H9 (cell line): Measurements from ENCODE around the gene OR2T10. TPM values are rescaled to one million over a fixed set of nuclear protein-coding genes. Genes with fewer than 3 reads are reported as not detected.

Experiments used
- DNase-seq: peaks from one replicate; pipeline ENCODE4 v3.0.0-alpha.2; 2017
- H2AFZ ChIP-seq: one replicate; pipeline ENCODE4 v1.6.1; 2013; ENCODE audit warnings: mild to moderate bottlenecking, low read length, control low read depth, moderate library complexity
- H2AK5ac ChIP-seq: 2 replicates; pipeline ENCODE4 v1.6.1; 2013; ENCODE audit warnings: low read length, control low read depth, mixed read lengths; ENCODE audit not compliant: insufficient read length
- H2BK120ac ChIP-seq: one replicate; pipeline ENCODE4 v1.6.1; 2013; ENCODE audit warnings: low read depth, mild to moderate bottlenecking, low read length, control low read depth, inconsistent platforms; ENCODE audit not compliant: poor library complexity, severe bottlenecking
- H2BK12ac ChIP-seq: 2 replicates; pipeline ENCODE4 v1.6.1; 2013; ENCODE audit warnings: low read length, control low read depth, mixed read lengths, low read depth; ENCODE audit not compliant: insufficient read length
- H2BK15ac ChIP-seq: 2 replicates; pipeline ENCODE4 v1.6.1; 2013; ENCODE audit warnings: low read depth, low read length, control low read depth
- H2BK20ac ChIP-seq: one replicate; pipeline ENCODE4 v1.6.1; 2013; ENCODE audit warnings: low read depth, mild to moderate bottlenecking, low read length, control low read depth, inconsistent platforms; ENCODE audit not compliant: poor library complexity, severe bottlenecking
- H2BK5ac ChIP-seq: 2 replicates; pipeline ENCODE4 v1.6.1; 2013; ENCODE audit warnings: low read length, control low read depth, mixed read lengths; ENCODE audit not compliant: insufficient read length
- H3K14ac ChIP-seq: 2 replicates; pipeline ENCODE4 v1.6.1; 2013; ENCODE audit warnings: low read length, control low read depth; ENCODE audit not compliant: insufficient read depth
- H3K18ac ChIP-seq: 2 replicates; pipeline ENCODE4 v1.6.1; 2013; ENCODE audit warnings: low read depth, mild to moderate bottlenecking, mixed read lengths, low read length, control low read depth; ENCODE audit not compliant: insufficient read length
- H3K23ac ChIP-seq: 2 replicates; pipeline ENCODE4 v1.6.1; 2013; ENCODE audit warnings: low read length, control low read depth, mixed read lengths, low read depth; ENCODE audit not compliant: insufficient read length
- H3K23me2 ChIP-seq: 2 replicates; pipeline ENCODE4 v1.6.1; 2013; ENCODE audit warnings: low read depth, mild to moderate bottlenecking, mixed read lengths, low read length, control low read depth; ENCODE audit not compliant: insufficient read length, poor library complexity, severe bottlenecking
- H3K27ac ChIP-seq: 2 replicates; pipeline ENCODE4 v1.5.1; 2013; ENCODE audit warnings: low read length, control low read depth, mixed read lengths, low read depth; ENCODE audit not compliant: insufficient read length
- H3K27me3 ChIP-seq: 2 replicates; pipeline ENCODE4 v1.6.1; 2013; ENCODE audit warnings: low read length, control low read depth, inconsistent platforms; ENCODE audit not compliant: insufficient read depth
- H3K4ac ChIP-seq: 2 replicates; pipeline ENCODE4 v1.6.1; 2013; ENCODE audit warnings: low read depth, mild to moderate bottlenecking, control low read depth, inconsistent platforms, low read length, moderate library complexity
- H3K4me1 ChIP-seq: 2 replicates; pipeline ENCODE4 v1.6.1; 2013; ENCODE audit warnings: low read length, control low read depth, inconsistent platforms; ENCODE audit not compliant: insufficient read depth
- H3K4me2 ChIP-seq: 2 replicates; pipeline ENCODE4 v1.6.1; 2013; ENCODE audit warnings: low read length, control low read depth, mixed read lengths; ENCODE audit not compliant: insufficient read length, insufficient read depth
- H3K56ac ChIP-seq: 2 replicates; pipeline ENCODE4 v1.6.1; 2013; ENCODE audit warnings: low read depth, mild to moderate bottlenecking, mixed read lengths, low read length, control low read depth; ENCODE audit not compliant: insufficient read length
- H3K79me1 ChIP-seq: 2 replicates; pipeline ENCODE4 v1.6.1; 2013; ENCODE audit warnings: low read depth, mild to moderate bottlenecking, moderate library complexity, low read length, control low read depth, inconsistent platforms; ENCODE audit not compliant: insufficient read depth, poor library complexity, severe bottlenecking
- H3K79me2 ChIP-seq: 2 replicates; pipeline ENCODE4 v1.6.1; 2013; ENCODE audit warnings: low read length, control low read depth, inconsistent platforms; ENCODE audit not compliant: insufficient read depth
- H3K9ac ChIP-seq: 2 replicates; pipeline ENCODE4 v1.6.1; 2013; ENCODE audit warnings: low read length, control low read depth, mixed read lengths; ENCODE audit not compliant: insufficient read length; ENCODE audit errors: extremely low read depth
- H3K9me3 ChIP-seq: one replicate; pipeline ENCODE4 v1.6.1; 2013; ENCODE audit warnings: low read depth, low read length, inconsistent platforms; ENCODE audit not compliant: control insufficient read depth
- H3T11ph ChIP-seq: one replicate; pipeline ENCODE4 v1.6.1; 2013; ENCODE audit warnings: mild to moderate bottlenecking, low read length, control low read depth, inconsistent platforms
- H4K20me1 ChIP-seq: one replicate; pipeline ENCODE4 v1.6.1; 2013; ENCODE audit not compliant: control insufficient read depth, insufficient read length, insufficient read depth
- H4K5ac ChIP-seq: 2 replicates; pipeline ENCODE4 v1.6.1; 2013; ENCODE audit warnings: low read depth, mild to moderate bottlenecking, mixed read lengths, low read length, control low read depth; ENCODE audit not compliant: insufficient read length
- H4K8ac ChIP-seq: replicated peaks from 2 replicates; pipeline ENCODE4 v1.6.1; 2013; ENCODE audit warnings: low read length, control low read depth, mixed read lengths, low read depth; ENCODE audit not compliant: insufficient read length
- H4K91ac ChIP-seq: 2 replicates; pipeline ENCODE4 v1.6.1; 2013; ENCODE audit warnings: low read depth, mild to moderate bottlenecking, moderate library complexity, mixed read lengths, low read length, control low read depth; ENCODE audit not compliant: insufficient read length
- H3K27ac Mint-ChIP-seq, 3 experiments: 2 replicates in 2 of 3; 3 replicates in 1 of 3; pipeline ENCODE4 v1.8.0; 2020 to 2021; ENCODE audit warnings: mixed read lengths in 3 of 3, mild to moderate bottlenecking in 1 of 3, moderate library complexity in 1 of 3
- H3K27me3 Mint-ChIP-seq: 2 replicates; pipeline ENCODE4 v1.8.0; 2021; ENCODE audit warnings: low read depth, mild to moderate bottlenecking, moderate library complexity, mixed read lengths
- H3K36me3 Mint-ChIP-seq, 3 experiments: 2 replicates in 2 of 3; 3 replicates in 1 of 3; pipeline ENCODE4 v1.8.0; 2020 to 2021; ENCODE audit warnings: low read depth in 3 of 3, mixed read lengths in 3 of 3; ENCODE audit not compliant: insufficient read depth in 1 of 3
- H3K4me1 Mint-ChIP-seq, 2 experiments: 2 replicates each; pipeline ENCODE4 v1.8.0; 2020; ENCODE audit warnings: mixed read lengths in 2 of 2
- H3K4me3 Mint-ChIP-seq, 2 experiments: 2 replicates in 1 of 2; 3 replicates in 1 of 2; pipeline ENCODE4 v1.8.0; 2020 to 2021; ENCODE audit warnings: mild to moderate bottlenecking in 2 of 2, mixed read lengths in 2 of 2, moderate library complexity in 1 of 2
- H3K9me3 Mint-ChIP-seq, 2 experiments: 2 replicates in 1 of 2; 3 replicates in 1 of 2; pipeline ENCODE4 v1.8.0; 2020; ENCODE audit warnings: mild to moderate bottlenecking in 2 of 2, mixed read lengths in 2 of 2, moderate library complexity in 1 of 2
- CTCF ChIP-seq: fragments of 200-600 bp; sonication (generic); conservative IDR thresholded peaks from 3 replicates; pipeline ENCODE4 v1.8.0; 2021; ENCODE audit warnings: antibody characterized with exemption, mild to moderate bottlenecking
- WGBS: extraction: QIAGEN DNeasy Blood & Tissue Kit; methylation state at CpG from one replicate; pipeline ENCODE4 v1.1.7; 2013; ENCODE audit warnings: missing lambda C conversion rate, low lambda C conversion rate, mixed read lengths; ENCODE audit not compliant: insufficient read length; ENCODE audit errors: extremely low coverage; 5-methylcytosine and 5-hydroxymethylcytosine counted together
- total RNA-seq: library from RNA; stranded (reverse); gene quantifications from 2 replicates; pipeline ENCODE4 v1.2.1, GENCODE V29; 2021

The OR2T10 gene
- total RNA-seq, 1 experiment from 2014 or later: not detected

- no peak for TF ChIP-seq CTCF
- Histone ChIP-seq H3K4ac (no peak overlapping the region), H2AK5ac (no peak overlapping the region), H4K5ac (no peak overlapping the region), H3K23me2 (no peaks in the 10 kb centered on the region), H2AFZ (no peak overlapping the region), H3K56ac (no peak overlapping the region), H3K9ac (no peak overlapping the region), H4K20me1 (no peaks in the 10 kb centered on the region), H3K79me1 (no peaks in the 10 kb centered on the region), H3K79me2 (no peaks in the 10 kb centered on the region), H3K27me3 (no peaks in the 10 kb centered on the region), H2BK15ac (no peak overlapping the region), H3K27ac (no peak overlapping the region), H2BK120ac (no peak overlapping the region), H3K4me1 (no peaks in the 10 kb centered on the region), H3K14ac (no peak overlapping the region), H3K4me2 (no peak overlapping the region), H4K91ac (no peak overlapping the region), H2BK20ac (no peak overlapping the region), H3K18ac (no peak overlapping the region), H2BK5ac (no peak overlapping the region), H3T11ph (no peak overlapping the region), H3K23ac (no peak overlapping the region), H3K9me3 (peaks cover 87% of the 10 kb centered on the region), H4K8ac (no peak overlapping the region), H2BK12ac (no peak overlapping the region)
- WGBS: no CpG with 5 or more reads among the region's 4 CpGs
- no peak for DNase-seq
- Mint-ChIP-seq H3K4me1 (no peaks in the 10 kb centered on the region), H3K27ac (no peak overlapping the region), H3K4me3 (no peak overlapping the region), H3K27me3 (no peaks in the 10 kb centered on the region; the same call in 1 of the 2 replicates), H3K9me3 (peaks cover 38 to 51% of the 10 kb centered on the region in 2 experiments), H3K36me3 (peaks cover 0 to 12% (median 4%) of the 10 kb centered on the region in 3 experiments; a peak in 5 of 7 replicates)
Observed at GRCh38 chr1:248625166-248625565, 27.7 kb upstream of the OR2T10 start.
